ENCODE data around the gene EDA.

DNA sequence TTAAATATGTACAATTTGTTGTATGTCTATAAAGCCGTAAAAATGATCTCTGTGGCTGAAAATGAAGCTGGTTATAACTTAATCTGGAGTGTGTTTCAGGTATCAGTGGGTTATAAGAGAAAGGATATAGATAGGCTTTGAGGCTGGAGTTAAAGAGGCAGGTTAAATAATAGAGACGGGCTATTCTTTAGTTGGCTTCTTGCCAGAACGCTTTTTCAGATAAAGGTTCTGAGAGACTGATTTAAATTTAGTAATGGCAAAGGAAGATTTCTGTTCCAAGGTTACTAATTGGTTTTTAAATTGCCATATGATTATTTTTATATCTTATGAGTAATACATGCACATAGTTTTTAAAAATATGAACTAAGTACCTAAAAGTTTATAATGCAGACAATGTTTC, 316.4 kb downstream of the EDA start:
- TF ChIP-seq CTCF (IDR thresholded peaks at IDR 0.05) (no peak), EP300 (IDR thresholded peaks at IDR 0.05) (no peak), POLR2AphosphoS5 (IDR thresholded peaks at IDR 0.05) (no peak), POLR2A (IDR thresholded peaks at IDR 0.05) (no peak)
